OCI-LY7 (cell line): ENCODE results near the gene RNF17. TPM values are rescaled to one million over a fixed set of nuclear protein-coding genes. Genes with fewer than 3 reads are reported as not detected.

Experiments
- BruUV-seq: library from RNA; stranded (reverse); fragments of 400-500 nt; replicated peaks from 2 replicates; lab custom pipeline; 2021; lab: Mats Ljungman, UMichigan
- CTCF ChIA-PET: fragments of 300-600 bp; sonication (Branson Sonifier 250); formaldehyde crosslinking; loops from one replicate; lab custom pipeline; 2022; ENCODE audit warnings: antibody characterized with exemption; ENCODE audit not compliant: unreplicated experiment; lab: Charles Lee
- POLR2A ChIA-PET: fragments of 300-600 bp; sonication (Branson Sonifier 250); formaldehyde crosslinking; loops from one replicate; lab custom pipeline; 2022; ENCODE audit warnings: antibody characterized with exemption; lab: Charles Lee
- DNase-seq: peaks from one replicate; pipeline ENCODE4 v3.0.0-alpha.2; 2015; ENCODE audit warnings: low spot score
- H2AFZ ChIP-seq: fragments of 200-600 bp; sonication (generic), shearing (Covaris generic); 2 replicates; pipeline ENCODE4 v1.6.1; 2014; ENCODE audit warnings: mild to moderate bottlenecking, antibody characterized with exemption, low read length, moderate library complexity
- H3K27ac ChIP-seq: fragments of 200-600 bp; sonication (generic); 2 replicates; pipeline ENCODE4 v1.5.1; 2014; ENCODE audit warnings: mixed run types, low read depth, mild to moderate bottlenecking, moderate library complexity, low read length, inconsistent platforms; ENCODE audit not compliant: poor library complexity, severe bottlenecking
- H3K36me3 ChIP-seq: fragments of 200-600 bp; sonication (generic); 2 replicates; pipeline ENCODE4 v1.6.1; 2014; ENCODE audit warnings: mild to moderate bottlenecking, antibody characterized with exemption, low read length, moderate library complexity, mixed read lengths; ENCODE audit not compliant: insufficient read depth
- H3K4me1 ChIP-seq: fragments of 200-600 bp; sonication (generic); 2 replicates; pipeline ENCODE4 v1.5.1; 2014; ENCODE audit warnings: mild to moderate bottlenecking, low read length; ENCODE audit not compliant: insufficient read depth, poor library complexity, severe bottlenecking
- H3K4me2 ChIP-seq: fragments of 200-600 bp; sonication (generic); 2 replicates; pipeline ENCODE4 v1.6.1; 2014; ENCODE audit warnings: mild to moderate bottlenecking, low read length
- H3K4me3 ChIP-seq: fragments of 200-600 bp; sonication (generic); 2 replicates; pipeline ENCODE4 v1.5.1; 2014; ENCODE audit warnings: mild to moderate bottlenecking, low read depth, low read length; ENCODE audit not compliant: poor library complexity, severe bottlenecking
- H3K79me2 ChIP-seq: fragments of 200-600 bp; sonication (generic); 2 replicates; pipeline ENCODE4 v1.6.1; 2016; ENCODE audit warnings: low read depth, mild to moderate bottlenecking, low read length, moderate library complexity, mixed read lengths; ENCODE audit not compliant: insufficient read depth
- H3K9me2 ChIP-seq: fragments of 200-600 bp; sonication (generic); 2 replicates; pipeline ENCODE4 v1.6.1; 2016; ENCODE audit warnings: mild to moderate bottlenecking, low read length, mixed read lengths; ENCODE audit not compliant: insufficient read depth
- H3K9me3 ChIP-seq: fragments of 200-600 bp; sonication (generic); 2 replicates; pipeline ENCODE4 v1.6.1; 2014; ENCODE audit warnings: mild to moderate bottlenecking, mixed run types, low read length, mixed read lengths
- H4K20me1 ChIP-seq: fragments of 200-600 bp; sonication (generic); 2 replicates; pipeline ENCODE4 v1.6.1; 2014; ENCODE audit warnings: mild to moderate bottlenecking, antibody characterized with exemption, low read length, moderate library complexity, mixed read lengths; ENCODE audit not compliant: insufficient read depth
- EZH2phosphoT487 ChIP-seq: fragments of 200-600 bp; sonication (generic); IDR thresholded peaks from 2 replicates; pipeline ENCODE4 v1.6.1; 2018; ENCODE audit warnings: low read depth, borderline replicate concordance, mild to moderate bottlenecking, mixed run types, antibody characterized with exemption, low read length, moderate library complexity, mixed read lengths
- intact Hi-C: fragments of 100-400 bp; cut with micrococcal nuclease; formaldehyde crosslinking; loops from one replicate; pipeline ENCODE4 v1.10.0; 2022; ENCODE audit not compliant: unreplicated experiment
- total RNA-seq, 2 experiments: library from RNA; depleted of rRNA in 1 of 2; stranded (reverse); fragments of >200 nt in 1 of 2; shearing (Covaris generic) in 1 of 2; gene quantifications; 2 replicates each; pipeline ENCODE4 v1.2.3, GENCODE V29; 2014 to 2022
- TF ChIP-seq, protein P1 (sequence below): fragments of 200-600 bp; sonication (generic); conservative IDR thresholded peaks from 2 replicates; pipeline ENCODE4 v1.5.1; 2014; ENCODE audit warnings: mild to moderate bottlenecking, antibody characterized with exemption, low read length, moderate library complexity, mixed read lengths

Gene RNF17
- total RNA-seq, 2 experiments from 2014 or later, result not detected

DNA sequence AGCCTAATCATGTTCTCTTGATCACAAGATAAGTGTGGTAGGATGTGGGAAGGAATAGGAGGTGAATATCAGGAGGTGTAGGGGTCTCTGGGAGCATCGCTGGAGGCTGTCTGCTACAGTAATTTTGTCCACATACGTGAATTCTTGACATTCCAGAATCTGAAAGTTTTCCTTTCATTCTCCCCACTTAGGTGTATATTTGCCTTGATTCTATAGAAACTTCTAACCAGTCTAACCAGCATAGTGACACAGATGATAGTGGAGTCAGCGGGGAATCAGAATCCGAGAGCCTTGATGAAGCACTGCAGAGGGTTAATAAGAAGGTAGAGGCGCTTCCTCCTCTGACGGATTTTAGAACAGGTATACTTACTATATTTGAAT, 106.4 kb downstream of the RNF17 start:
- intact Hi-C loops, result loop anchor here (10.0 kb wide), 1 partner anchor 346 kb away; no protein-coding TSS in a partner anchor
- H3K79me2 ChIP-seq, result no peaks in the 10 kb centered on the region

DNA sequence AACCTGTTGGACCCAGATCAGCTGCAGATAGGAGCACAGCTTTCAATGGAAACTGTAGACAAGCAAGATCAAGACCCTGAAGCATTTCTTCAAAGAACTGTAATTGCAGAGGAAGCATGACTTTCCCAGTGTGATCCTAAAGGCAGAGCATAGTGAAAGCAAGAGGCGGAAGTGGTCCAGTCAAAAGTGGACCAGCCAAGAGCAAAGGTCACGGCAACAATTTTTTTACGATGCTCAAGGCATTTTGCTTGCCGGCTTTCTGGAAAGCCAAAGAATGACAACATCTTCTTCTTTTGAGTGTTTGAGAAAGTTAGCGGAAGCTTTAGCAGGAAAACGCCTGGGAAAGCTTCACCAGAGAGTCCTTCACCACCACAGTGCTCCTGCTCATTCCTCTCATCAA, 111.6 kb downstream of the RNF17 start:
- BruUV-seq, result no TSS peak
- DNase-seq, result no peak
- Histone ChIP-seq H3K9me2 (no peaks in the 10 kb centered on the region), H2AFZ (no peak overlapping the region), H4K20me1 (no peaks in the 10 kb centered on the region), H3K27ac (no peak overlapping the region), H3K4me2 (no peak overlapping the region), H3K9me3 (no peaks in the 10 kb centered on the region), H3K79me2 (no peaks in the 10 kb centered on the region), H3K4me1 (no peaks in the 10 kb centered on the region), H3K36me3 (no peaks in the 10 kb centered on the region), H3K4me3 (no peak overlapping the region)
- TF ChIP-seq, protein P1, sequence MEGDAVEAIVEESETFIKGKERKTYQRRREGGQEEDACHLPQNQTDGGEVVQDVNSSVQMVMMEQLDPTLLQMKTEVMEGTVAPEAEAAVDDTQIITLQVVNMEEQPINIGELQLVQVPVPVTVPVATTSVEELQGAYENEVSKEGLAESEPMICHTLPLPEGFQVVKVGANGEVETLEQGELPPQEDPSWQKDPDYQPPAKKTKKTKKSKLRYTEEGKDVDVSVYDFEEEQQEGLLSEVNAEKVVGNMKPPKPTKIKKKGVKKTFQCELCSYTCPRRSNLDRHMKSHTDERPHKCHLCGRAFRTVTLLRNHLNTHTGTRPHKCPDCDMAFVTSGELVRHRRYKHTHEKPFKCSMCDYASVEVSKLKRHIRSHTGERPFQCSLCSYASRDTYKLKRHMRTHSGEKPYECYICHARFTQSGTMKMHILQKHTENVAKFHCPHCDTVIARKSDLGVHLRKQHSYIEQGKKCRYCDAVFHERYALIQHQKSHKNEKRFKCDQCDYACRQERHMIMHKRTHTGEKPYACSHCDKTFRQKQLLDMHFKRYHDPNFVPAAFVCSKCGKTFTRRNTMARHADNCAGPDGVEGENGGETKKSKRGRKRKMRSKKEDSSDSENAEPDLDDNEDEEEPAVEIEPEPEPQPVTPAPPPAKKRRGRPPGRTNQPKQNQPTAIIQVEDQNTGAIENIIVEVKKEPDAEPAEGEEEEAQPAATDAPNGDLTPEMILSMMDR, result no peak
- TF ChIP-seq EZH2phosphoT487, result no peak
- CTCF ChIA-PET, result no interaction called here
- POLR2A ChIA-PET, result no interaction called here
- intact Hi-C loops, result loop anchor here (10.0 kb wide), 1 partner anchor 351 kb away; no protein-coding TSS in a partner anchor

More for the DNA sequence above, 106.4 kb downstream of the RNF17 start:
- H3K27ac ChIP-seq, result no peak overlapping the region
- no peak overlapping the region for H3K4me2 ChIP-seq
- no peaks in the 10 kb centered on the region for H4K20me1 ChIP-seq
- H3K9me2 ChIP-seq, result no peaks in the 10 kb centered on the region
- TF ChIP-seq EZH2phosphoT487, result no peak
- TF ChIP-seq, protein P1, result no peak
- no peak for DNase-seq
- H3K9me3 ChIP-seq, result no peaks in the 10 kb centered on the region
- no peak overlapping the region for H2AFZ ChIP-seq
- H3K36me3 ChIP-seq, result no peaks in the 10 kb centered on the region
- no TSS peak for BruUV-seq
- no peak overlapping the region for H3K4me3 ChIP-seq
- no peaks in the 10 kb centered on the region for H3K4me1 ChIP-seq
- ChIA-PET POLR2A (no interaction called here), CTCF (no interaction called here)

DNA sequence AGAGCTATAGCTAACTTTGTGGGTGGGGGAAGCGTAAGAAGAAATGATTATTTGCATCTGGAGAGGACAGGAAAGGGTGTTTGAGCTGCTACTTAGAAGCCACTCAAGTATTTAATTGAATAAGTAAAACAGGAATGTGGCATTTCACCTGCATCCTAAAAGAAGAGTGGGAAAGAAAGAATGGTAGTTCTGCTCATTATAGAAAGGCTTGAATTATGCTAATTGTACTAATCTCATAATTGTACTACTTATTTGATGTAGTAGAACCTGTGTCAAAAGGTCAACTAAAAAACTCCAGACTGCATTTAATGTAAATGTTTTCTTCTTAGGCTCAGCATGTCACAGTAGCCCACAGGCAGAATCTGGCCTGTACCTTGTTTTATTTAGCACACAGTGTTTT, 113.6 kb downstream of the RNF17 start:
- H3K79me2 ChIP-seq, result no peaks in the 10 kb centered on the region
- no peak overlapping the region for H3K4me3 ChIP-seq
- no TSS peak for BruUV-seq
- H4K20me1 ChIP-seq, result no peaks in the 10 kb centered on the region
- H3K9me2 ChIP-seq, result no peaks in the 10 kb centered on the region
- POLR2A ChIA-PET, result interaction anchor here (1.6 kb wide), 1 partner anchor 45 kb away, joined by 3 read pairs; a partner anchor contains a TSS
- no peak overlapping the region for H2AFZ ChIP-seq
- no peak overlapping the region for H3K27ac ChIP-seq
- CTCF ChIA-PET, result no interaction called here
- intact Hi-C loops, result loop anchor here (10.0 kb wide), 1 partner anchor 353 kb away; no protein-coding TSS in a partner anchor
- no peaks in the 10 kb centered on the region for H3K4me1 ChIP-seq
- H3K9me3 ChIP-seq, result no peaks in the 10 kb centered on the region
- H3K36me3 ChIP-seq, result peaks cover 3% of the 10 kb centered on the region
- H3K4me2 ChIP-seq, result no peak overlapping the region
- TF ChIP-seq, protein P1, result no peak
- TF ChIP-seq EZH2phosphoT487, result no peak
- no peak for DNase-seq
